Stimulated activated effector memory CD8-positive, alpha-beta T cell treated with anti-CD3 and anti-CD28 coated beads, Interleukin-12 subunit alpha, Interleukin-12 subunit beta, amount 100 ng/mL, for 72 hours (primary cell): Measurements from ENCODE around the gene ZNF700.
"Not testable (repeated sequence)": the region's sequence is repeated elsewhere in the genome, so short reads cannot be mapped to it uniquely, and the experiment has no call there.

Experiments
- ATAC-seq: fragments of 150-1000 bp; cut with Tn5 transposase; 2 replicates; pipeline ENCODE4 v1.10.0; 2021
- DNase-seq, 2 donors: peaks; one replicate each; pipeline ENCODE4 v3.0.0; 2021 to 2022; ENCODE audit warnings: low spot score in 2 of 2
- H3K27ac Mint-ChIP-seq: one replicate; pipeline ENCODE4 v1.8.0; 2022; ENCODE audit warnings: mild to moderate bottlenecking, mixed read lengths
- H3K36me3 Mint-ChIP-seq: one replicate; pipeline ENCODE4 v1.8.0; 2022; ENCODE audit warnings: mild to moderate bottlenecking, mixed read lengths
- H3K4me1 Mint-ChIP-seq: one replicate; pipeline ENCODE4 v1.8.0; 2022; ENCODE audit warnings: mixed read lengths
- H3K4me3 Mint-ChIP-seq: one replicate; pipeline ENCODE4 v1.8.0; 2022; ENCODE audit warnings: mild to moderate bottlenecking, mixed read lengths
- H3K9me3 Mint-ChIP-seq: one replicate; pipeline ENCODE4 v1.8.0; 2022; ENCODE audit warnings: mixed read lengths

Gene ZNF700

GRCh38 chr19:11921852-11922495 lies 2.9 kb upstream of the ZNF700 start:
- no peak overlapping the region for H3K4me3 Mint-ChIP-seq
- H3K36me3 Mint-ChIP-seq, result peaks cover 9% of the 10 kb centered on the region
- DNase-seq (no peak), ATAC-seq (no peak)
- H3K9me3 Mint-ChIP-seq, result no peaks in the 10 kb centered on the region
- H3K4me1 Mint-ChIP-seq, result peaks cover 35% of the 10 kb centered on the region
- no peak overlapping the region for H3K27ac Mint-ChIP-seq

- H3K9me3 Mint-ChIP-seq, ATAC-seq: not testable (repeated sequence)
- Mint-ChIP-seq H3K4me1 (peaks cover 35% of the 10 kb centered on the region), H3K27ac (peak overlapping the region; percentile 98), H3K36me3 (peaks cover 11% of the 10 kb centered on the region), H3K4me3 (peak overlapping the region; percentile 92)
- peak in 1 of 2 donors; percentile 51 for DNase-seq
These were observed 812 bp downstream of the ZNF700 start for GRCh38 chr19:11925651-11926187.

GRCh38 chr19:11927227-11927626 lies 2.3 kb downstream of the ZNF700 start:
- Mint-ChIP-seq H3K9me3 (no peaks in the 10 kb centered on the region), H3K27ac (no peak overlapping the region), H3K4me3 (no peak overlapping the region), H3K4me1 (peaks cover 39% of the 10 kb centered on the region), H3K36me3 (peaks cover 11% of the 10 kb centered on the region)
- no peak for DNase-seq
- no peak for ATAC-seq

- H3K9me3 Mint-ChIP-seq, result no peaks in the 10 kb centered on the region
- no peak overlapping the region for H3K4me3 Mint-ChIP-seq
- ATAC-seq (no peak), DNase-seq (no peak)
- H3K4me1 Mint-ChIP-seq, result peaks cover 13% of the 10 kb centered on the region
- H3K36me3 Mint-ChIP-seq, result peaks cover 13% of the 10 kb centered on the region
- H3K27ac Mint-ChIP-seq, result no peak overlapping the region
These were observed 6.1 kb downstream of the ZNF700 start for GRCh38 chr19:11931051-11931450.

GRCh38 chr19:11931513-11931912 lies 6.6 kb downstream of the ZNF700 start:
- Mint-ChIP-seq H3K4me1 (peaks cover 13% of the 10 kb centered on the region), H3K4me3 (no peak overlapping the region), H3K9me3 (no peaks in the 10 kb centered on the region), H3K36me3 (peaks cover 13% of the 10 kb centered on the region), H3K27ac (no peak overlapping the region)
- no peak for DNase-seq
- no peak for ATAC-seq

DNA sequence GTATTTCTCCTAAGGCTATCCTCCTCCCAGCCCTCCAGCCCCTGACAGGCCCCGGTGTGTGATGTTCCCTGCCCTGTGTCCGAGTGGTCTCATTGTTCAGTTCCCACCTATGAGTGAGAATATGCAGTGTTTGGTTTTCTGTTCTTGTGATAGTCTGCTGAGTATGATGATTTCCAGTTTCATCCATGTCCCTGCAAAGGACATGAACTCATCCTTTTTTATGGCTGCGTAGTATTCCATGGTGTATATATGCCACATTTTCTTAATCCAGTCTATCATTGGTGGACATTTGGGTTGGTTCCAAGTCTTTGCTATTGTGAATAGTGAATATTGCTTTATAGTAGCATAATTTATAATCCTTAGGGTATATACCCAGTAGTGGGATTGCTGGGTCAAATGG lies 10.9 kb downstream of the ZNF700 start:
- peaks cover 30% of the 10 kb centered on the region for H3K36me3 Mint-ChIP-seq
- H3K4me1 Mint-ChIP-seq, H3K4me3 Mint-ChIP-seq, H3K9me3 Mint-ChIP-seq, DNase-seq, H3K27ac Mint-ChIP-seq, ATAC-seq: not testable (repeated sequence)

- not testable (repeated sequence) for H3K9me3 Mint-ChIP-seq, H3K4me3 Mint-ChIP-seq, ATAC-seq, DNase-seq, H3K27ac Mint-ChIP-seq, H3K4me1 Mint-ChIP-seq
- peaks cover 37% of the 10 kb centered on the region for H3K36me3 Mint-ChIP-seq
These were observed 13.5 kb downstream of the ZNF700 start for GRCh38 chr19:11938383-11938782.

DNA sequence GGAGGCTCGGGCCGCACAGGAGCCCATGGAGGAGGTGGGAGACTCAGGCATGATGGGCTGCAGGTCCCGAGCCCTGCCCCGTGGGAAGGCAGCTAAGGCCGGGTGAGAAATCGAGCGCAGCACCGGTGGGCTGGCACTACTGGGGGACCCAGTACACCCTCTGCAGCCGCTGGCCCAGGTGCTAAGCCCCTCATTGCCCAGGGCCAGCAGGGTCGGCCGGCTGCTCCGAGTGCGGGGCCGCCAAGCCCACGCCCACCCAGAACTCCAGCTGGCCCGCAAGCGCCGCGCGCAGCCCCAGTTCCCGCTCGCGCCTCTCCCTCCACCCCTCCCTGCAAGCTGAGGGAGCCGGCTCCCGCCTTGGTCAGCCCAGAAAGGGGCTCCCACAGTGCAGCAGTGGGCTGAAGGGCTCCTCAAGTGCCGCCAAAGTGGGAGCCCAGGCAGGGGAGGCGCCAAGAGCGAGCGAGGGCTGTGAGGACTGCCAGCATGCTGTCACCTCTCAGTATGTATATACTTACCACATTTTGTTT lies 16.5 kb downstream of the ZNF700 start:
- not testable (repeated sequence) for DNase-seq, ATAC-seq, H3K27ac Mint-ChIP-seq, H3K4me3 Mint-ChIP-seq, H3K4me1 Mint-ChIP-seq
- peaks cover 35% of the 10 kb centered on the region for H3K36me3 Mint-ChIP-seq
- peaks cover 14% of the 10 kb centered on the region for H3K9me3 Mint-ChIP-seq

GRCh38 chr19:11942008-11942842 lies 17.3 kb downstream of the ZNF700 start:
- DNase-seq (no peak), ATAC-seq (no peak)
- H3K4me1 Mint-ChIP-seq, result no peaks in the 10 kb centered on the region
- H3K36me3 Mint-ChIP-seq, result peaks cover 42% of the 10 kb centered on the region
- H3K9me3 Mint-ChIP-seq, result peaks cover 14% of the 10 kb centered on the region
- no peak overlapping the region for H3K27ac Mint-ChIP-seq
- H3K4me3 Mint-ChIP-seq, result no peak overlapping the region

DNA sequence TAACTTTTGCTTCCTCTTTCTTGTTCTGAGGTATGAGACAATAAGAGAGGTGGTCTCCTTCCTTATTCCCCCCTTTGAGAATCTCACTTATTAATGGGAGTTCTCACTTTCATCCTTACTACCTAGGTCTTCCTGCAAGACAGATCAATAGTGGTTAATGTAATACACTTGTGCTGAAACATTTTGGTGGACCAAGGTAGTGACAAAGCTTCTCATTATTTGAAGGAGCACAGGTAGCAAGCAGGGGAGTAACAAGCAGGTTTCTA lies 17.9 kb downstream of the ZNF700 start:
- DNase-seq (no peak), ATAC-seq (no peak)
- no peak overlapping the region for H3K27ac Mint-ChIP-seq
- H3K36me3 Mint-ChIP-seq, result peaks cover 42% of the 10 kb centered on the region
- H3K9me3 Mint-ChIP-seq, result peaks cover 16% of the 10 kb centered on the region
- no peaks in the 10 kb centered on the region for H3K4me1 Mint-ChIP-seq
- no peak overlapping the region for H3K4me3 Mint-ChIP-seq

- Mint-ChIP-seq H3K9me3 (peaks cover 28% of the 10 kb centered on the region), H3K36me3 (peaks cover 57% of the 10 kb centered on the region), H3K4me3 (no peak overlapping the region), H3K27ac (no peak overlapping the region), H3K4me1 (no peaks in the 10 kb centered on the region)
- ATAC-seq (no peak), DNase-seq (no peak)
These were observed 19.7 kb downstream of the ZNF700 start for GRCh38 chr19:11944656-11945055.

GRCh38 chr19:11948646-11949045 lies 23.7 kb downstream of the ZNF700 start:
- ATAC-seq, result no peak
- no peaks in the 10 kb centered on the region for H3K4me1 Mint-ChIP-seq
- no peak for DNase-seq
- H3K36me3 Mint-ChIP-seq, result peaks cover 56% of the 10 kb centered on the region
- no peak overlapping the region for H3K27ac Mint-ChIP-seq
- H3K4me3 Mint-ChIP-seq, result no peak overlapping the region
- H3K9me3 Mint-ChIP-seq, result peaks cover 30% of the 10 kb centered on the region

DNA sequence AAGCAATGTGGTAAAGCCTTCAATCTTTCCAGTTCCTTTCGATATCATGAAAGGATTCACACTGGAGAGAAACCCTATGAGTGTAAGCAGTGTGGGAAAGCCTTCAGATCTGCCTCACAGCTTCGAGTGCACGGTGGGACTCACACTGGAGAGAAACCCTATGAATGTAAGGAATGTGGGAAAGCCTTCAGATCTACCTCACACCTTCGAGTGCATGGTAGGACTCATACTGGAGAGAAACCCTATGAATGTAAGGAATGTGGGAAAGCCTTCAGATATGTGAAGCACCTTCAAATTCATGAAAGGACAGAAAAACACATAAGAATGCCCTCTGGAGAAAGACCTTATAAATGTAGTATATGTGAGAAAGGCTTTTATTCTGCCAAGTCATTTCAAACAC lies 24.3 kb downstream of the ZNF700 start:
- peaks cover 56% of the 10 kb centered on the region for H3K36me3 Mint-ChIP-seq
- no peaks in the 10 kb centered on the region for H3K4me1 Mint-ChIP-seq
- peaks cover 35% of the 10 kb centered on the region for H3K9me3 Mint-ChIP-seq
- ATAC-seq (no peak), DNase-seq (no peak)
- H3K4me3 Mint-ChIP-seq, result no peak overlapping the region
- no peak overlapping the region for H3K27ac Mint-ChIP-seq

GRCh38 chr19:11949614-11950080 lies 24.7 kb downstream of the ZNF700 start:
- H3K9me3 Mint-ChIP-seq, result peaks cover 35% of the 10 kb centered on the region
- not testable (repeated sequence) for H3K4me1 Mint-ChIP-seq, H3K4me3 Mint-ChIP-seq, ATAC-seq, DNase-seq, H3K27ac Mint-ChIP-seq
- H3K36me3 Mint-ChIP-seq, result peaks cover 56% of the 10 kb centered on the region

DNA sequence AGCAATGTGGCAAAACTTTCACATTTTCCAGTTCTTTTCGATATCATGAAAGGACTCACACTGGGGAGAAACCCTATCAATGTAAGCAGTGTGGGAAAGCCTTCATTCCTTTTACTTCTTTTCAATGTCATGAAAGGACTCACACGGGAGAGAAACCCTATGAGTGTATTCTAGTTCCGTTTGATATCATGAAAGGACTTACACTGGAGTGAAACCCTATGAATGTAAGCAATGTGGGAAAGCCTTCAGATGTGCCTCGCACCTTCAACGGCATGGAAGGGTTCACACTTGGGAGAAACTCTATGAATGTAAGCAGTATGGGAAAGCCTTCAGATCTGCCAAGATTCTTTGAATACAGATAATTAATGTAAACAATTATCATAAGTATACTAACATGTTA lies 25.4 kb downstream of the ZNF700 start:
- no peak for ATAC-seq
- Mint-ChIP-seq H3K27ac (no peak overlapping the region), H3K9me3 (peaks cover 33% of the 10 kb centered on the region)

More for the DNA sequence above, 25.4 kb downstream of the ZNF700 start:
- Mint-ChIP-seq H3K4me3 (no peak overlapping the region), H3K36me3 (peaks cover 56% of the 10 kb centered on the region), H3K4me1 (no peaks in the 10 kb centered on the region)
- no peak for DNase-seq
